H1 (cell line): ENCODE measurements around the gene HS3ST6. TPM values are rescaled to one million over a fixed set of nuclear protein-coding genes. Genes with fewer than 3 reads are reported as not detected.

ENCODE experiments used
- CTCF ChIA-PET: fragments of 300-600 bp; sonication (Branson Sonifier 250); formaldehyde crosslinking; loops from one replicate; lab custom pipeline; 2021; ENCODE audit not compliant: partially characterized antibody; lab: Charles Lee
- POLR2A ChIA-PET: fragments of 300-600 bp; sonication (Branson Sonifier 250); formaldehyde crosslinking; loops from one replicate; lab custom pipeline; 2021; ENCODE audit warnings: inconsistent platforms; ENCODE audit not compliant: partially characterized antibody; lab: Charles Lee
- DNase-seq, 2 experiments: peaks; one replicate each; pipeline versions ENCODE4 v3.0.0 to v3.0.0-alpha.2; 2010 to 2022; ENCODE audit warnings: low spot score in 2 of 2, low read depth in 1 of 2, mixed read lengths in 1 of 2
- FAIRE-seq: peaks from 2 replicates; lab custom pipeline; 2011; peaks lifted over from hg19 to GRCh38; lab: Jason Lieb, UNC
- H2AFZ ChIP-seq: 2 replicates; pipeline ENCODE4 v1.8.1; 2012; ENCODE audit warnings: low read length, inconsistent platforms
- H2AK5ac ChIP-seq: 2 replicates; pipeline ENCODE4 v1.6.1; 2013; ENCODE audit warnings: low read depth, low read length
- H2BK120ac ChIP-seq: replicated peaks from 2 replicates; pipeline ENCODE3; 2013; ENCODE audit warnings: low read depth, low read length, inconsistent platforms
- H2BK12ac ChIP-seq: 2 replicates; pipeline ENCODE4 v1.6.1; 2013; ENCODE audit warnings: low read depth, low read length
- H2BK15ac ChIP-seq: 2 replicates; pipeline ENCODE4 v1.6.1; 2013; ENCODE audit warnings: low read length
- H2BK20ac ChIP-seq: 2 replicates; pipeline ENCODE4 v1.6.1; 2013; ENCODE audit warnings: low read length
- H2BK5ac ChIP-seq: 2 replicates; pipeline ENCODE4 v1.6.1; 2013; ENCODE audit warnings: low read depth, low read length
- H3K14ac ChIP-seq: 2 replicates; pipeline ENCODE4 v1.6.1; 2013; ENCODE audit warnings: inconsistent platforms; ENCODE audit not compliant: insufficient read length
- H3K18ac ChIP-seq: 2 replicates; pipeline ENCODE4 v1.6.1; 2013; ENCODE audit warnings: low read length; ENCODE audit errors: extremely low read depth
- H3K23ac ChIP-seq: 2 replicates; pipeline ENCODE4 v1.6.1; 2013; ENCODE audit warnings: inconsistent platforms; ENCODE audit not compliant: insufficient read length
- H3K23me2 ChIP-seq: 2 replicates; pipeline ENCODE4 v1.6.1; 2013; ENCODE audit warnings: low read depth, low read length
- H3K27ac ChIP-seq: 2 replicates; pipeline ENCODE4 v1.6.1; 2011; ENCODE audit warnings: low read depth, low read length, inconsistent platforms
- H3K27me3 ChIP-seq, 4 experiments: replicated peaks in 1 of 4; 1 replicate in 1 of 4; 2 replicates in 3 of 4; pipeline versions ENCODE4 v1.6.1 to v1.8.1; 2011 to 2013; ENCODE audit warnings: low read length in 3 of 4, mild to moderate bottlenecking in 3 of 4, inconsistent platforms in 2 of 4, mixed read lengths in 2 of 4, moderate library complexity in 1 of 4; ENCODE audit not compliant: control insufficient read depth in 3 of 4, insufficient read depth in 3 of 4; ENCODE audit errors: extremely low read depth in 1 of 4
- H3K36me3 ChIP-seq, 4 experiments: 2 replicates each; pipeline versions ENCODE4 v1.6.1 to v1.8.1; 2011 to 2013; ENCODE audit warnings: mild to moderate bottlenecking in 4 of 4, low read length in 3 of 4, moderate library complexity in 2 of 4, control low read depth in 1 of 4, inconsistent platforms in 1 of 4; ENCODE audit not compliant: insufficient read depth in 4 of 4, control insufficient read depth in 2 of 4
- H3K4ac ChIP-seq: replicated peaks from 2 replicates; pipeline ENCODE3; 2013; ENCODE audit warnings: low read length, low read depth, mixed read lengths, inconsistent platforms; ENCODE audit not compliant: insufficient read length
- H3K4me1 ChIP-seq, 4 experiments: replicated peaks in 1 of 4; 1 replicate in 1 of 4; 2 replicates in 3 of 4; pipeline versions ENCODE4 v1.6.1 to v1.8.1; 2011 to 2013; ENCODE audit warnings: low read length in 3 of 4, inconsistent platforms in 2 of 4, mixed read lengths in 1 of 4; ENCODE audit not compliant: insufficient read depth in 4 of 4, control insufficient read depth in 3 of 4
- H3K4me2 ChIP-seq, 2 experiments: 2 replicates each; pipeline versions ENCODE4 v1.6.1 to v1.8.1; 2011 to 2013; ENCODE audit warnings: low read depth in 2 of 2, low read length in 2 of 2, control low read depth in 1 of 2, inconsistent platforms in 1 of 2, mild to moderate bottlenecking in 1 of 2; ENCODE audit not compliant: insufficient read depth in 1 of 2
- H3K4me3 ChIP-seq, 4 experiments: fragments of 200-600, 300-600 bp in 1 of 4; sonication (generic), shearing (Covaris generic), sonication (Bioruptor Twin) in 1 of 4; 2 replicates each; pipeline versions ENCODE4 v1.5.1 to v1.8.1; 2011 to 2016; ENCODE audit warnings: low read length in 4 of 4, low read depth in 3 of 4, control low read depth in 2 of 4, inconsistent platforms in 2 of 4, mild to moderate bottlenecking in 2 of 4, mixed read lengths in 1 of 4, moderate library complexity in 1 of 4; ENCODE audit not compliant: insufficient read depth in 2 of 4; ENCODE audit errors: extremely low read depth in 1 of 4
- H3K56ac ChIP-seq: replicated peaks from 2 replicates; pipeline ENCODE3; 2013; ENCODE audit warnings: low read depth, mild to moderate bottlenecking, mixed read lengths, low read length, inconsistent platforms; ENCODE audit not compliant: insufficient read length
- H3K79me1 ChIP-seq: 2 replicates; pipeline ENCODE4 v1.6.1; 2013; ENCODE audit warnings: low read depth, low read length, control low read depth
- H3K79me2 ChIP-seq, 2 experiments: 2 replicates each; pipeline versions ENCODE4 v1.6.1 to v1.8.1; 2012 to 2013; ENCODE audit warnings: low read length in 2 of 2, mild to moderate bottlenecking in 2 of 2, inconsistent platforms in 1 of 2; ENCODE audit not compliant: insufficient read depth in 2 of 2, control insufficient read depth in 1 of 2
- H3K9ac ChIP-seq, 4 experiments: replicated peaks in 1 of 4; 1 replicate in 1 of 4; 2 replicates in 3 of 4; pipeline versions ENCODE4 v1.6.1 to v1.8.1; 2011 to 2013; ENCODE audit warnings: low read depth in 3 of 4, low read length in 3 of 4, control low read depth in 2 of 4, mild to moderate bottlenecking in 2 of 4, moderate library complexity in 2 of 4, inconsistent platforms in 1 of 4; ENCODE audit errors: extremely low read depth in 1 of 4
- H3K9me3 ChIP-seq, 2 experiments: 2 replicates each; pipeline versions ENCODE4 v1.6.1 to v1.8.1; 2012 to 2013; ENCODE audit warnings: mild to moderate bottlenecking in 2 of 2, moderate library complexity in 2 of 2, control low read depth in 1 of 2, inconsistent platforms in 1 of 2, low read depth in 1 of 2, low read length in 1 of 2, mixed read lengths in 1 of 2; ENCODE audit not compliant: insufficient read depth in 2 of 2
- H4K20me1 ChIP-seq, 2 experiments: replicated peaks in 1 of 2; 2 replicates each; pipeline versions ENCODE3 to v1.8.1; 2011 to 2013; ENCODE audit warnings: inconsistent platforms in 2 of 2, low read length in 2 of 2, mild to moderate bottlenecking in 1 of 2; ENCODE audit not compliant: insufficient read depth in 2 of 2, control insufficient read depth in 1 of 2
- H4K5ac ChIP-seq: 2 replicates; pipeline ENCODE4 v1.6.1; 2013; ENCODE audit warnings: low read length, low read depth, mixed read lengths, inconsistent platforms; ENCODE audit not compliant: insufficient read length
- H4K8ac ChIP-seq: 2 replicates; pipeline ENCODE4 v1.8.0; 2013; ENCODE audit warnings: mild to moderate bottlenecking, moderate library complexity, low read length, inconsistent platforms; ENCODE audit not compliant: insufficient read depth; ENCODE audit errors: extremely low read depth
- H4K91ac ChIP-seq: replicated peaks from 2 replicates; pipeline ENCODE3; 2013; ENCODE audit warnings: low read length, mixed read lengths, inconsistent platforms; ENCODE audit not compliant: insufficient read length
- CBX5 ChIP-seq: fragments of 300-800, 300-1000 bp; sonication (generic); IDR thresholded peaks from 2 replicates; pipeline ENCODE4 v1.7.1; 2016; ENCODE audit warnings: antibody characterized with exemption, low read length, low read depth
- EP300 ChIP-seq, 2 experiments: IDR thresholded peaks; 1 replicate in 1 of 2; 2 replicates in 1 of 2; pipeline ENCODE4 v1.6.1; 2011 to 2012; ENCODE audit warnings: low read depth in 2 of 2, low read length in 2 of 2, mild to moderate bottlenecking in 2 of 2, borderline replicate concordance in 1 of 2, inconsistent platforms in 1 of 2, moderate library complexity in 1 of 2
- KDM1A ChIP-seq: fragments of 200-600, 300-600 bp; sonication (generic); IDR thresholded peaks from 2 replicates; pipeline ENCODE4 v1.7.1; 2016; ENCODE audit warnings: mild to moderate bottlenecking, low read length, borderline replicate concordance
- POLR2AphosphoS5 ChIP-seq: IDR thresholded peaks from 2 replicates; pipeline ENCODE4 v1.6.1; 2011; ENCODE audit warnings: low read depth, low read length
- RXRA ChIP-seq: IDR thresholded peaks from 2 replicates; pipeline ENCODE4 v1.6.1; 2011; ENCODE audit warnings: low read depth, mild to moderate bottlenecking, low read length, moderate library complexity; ENCODE audit not compliant: insufficient read depth
- SAP30 ChIP-seq: fragments of 300-600 bp; sonication (generic); IDR thresholded peaks from 2 replicates; pipeline ENCODE4 v1.7.1; 2012; ENCODE audit warnings: low read length, moderate library complexity, mild to moderate bottlenecking, inconsistent platforms; ENCODE audit not compliant: insufficient read depth, insufficient replicate concordance
- TAF1 ChIP-seq: IDR thresholded peaks from 2 replicates; pipeline ENCODE4 v1.6.1; 2011; ENCODE audit warnings: mild to moderate bottlenecking, low read depth, low read length
- TBP ChIP-seq: IDR thresholded peaks from 2 replicates; pipeline ENCODE4 v1.6.1; 2011; ENCODE audit warnings: low read depth, low read length, improper control_type of control experiment
- WGBS, 2 experiments: shearing (Covaris generic) in 1 of 2; methylation state at CpG; one replicate each; pipeline versions ENCODE4 v1.1.6 to v1.1.7; 2013 to 2015; ENCODE audit warnings: low lambda C conversion rate in 2 of 2, mixed read lengths in 2 of 2, inconsistent platforms in 1 of 2, low coverage in 1 of 2, missing lambda C conversion rate in 1 of 2; ENCODE audit not compliant: insufficient replicate concordance in 2 of 2, insufficient coverage in 1 of 2, insufficient read length in 1 of 2; ENCODE audit errors: extremely low coverage in 1 of 2, missing lambda C conversion rate in 1 of 2; 5-methylcytosine and 5-hydroxymethylcytosine counted together
- polyA plus RNA-seq, 7 experiments: library from polyadenylated mRNA; depleted of rRNA in 3 of 7; stranded (reverse) in 5 of 7; unstranded in 2 of 7; fragments of >200 nt in 5 of 7; fragments of 200-250 nt in 2 of 7; gene quantifications; 1 replicate in 5 of 7; 2 replicates in 1 of 7; 4 replicates in 1 of 7; pipeline versions ENCODE4 v1.2.1 to v1.2.3, GENCODE V29; 2011 to 2013; ENCODE audit warnings: missing spikeins in 2 of 7, mixed read lengths in 2 of 7
- total RNA-seq: library from RNA; stranded (reverse); fragmentation: NEBNext Ultra II Directional; extraction: Animal tissue kit (Norgen Biotek cat#: 25700); gene quantifications from 2 replicates; pipeline ENCODE4 v1.2.1, GENCODE V29; 2021
- TF ChIP-seq, protein P1 (sequence below): IDR thresholded peaks from 2 replicates; pipeline ENCODE4 v1.6.1; 2012; ENCODE audit warnings: inconsistent platforms

HS3ST6 gene
- total and polyA plus RNA-seq, 2 of the 8 experiments (the other 6 are each of a cell fraction or from before 2014, with no cell fraction given): 0.36 to 0.39 TPM

DNA sequence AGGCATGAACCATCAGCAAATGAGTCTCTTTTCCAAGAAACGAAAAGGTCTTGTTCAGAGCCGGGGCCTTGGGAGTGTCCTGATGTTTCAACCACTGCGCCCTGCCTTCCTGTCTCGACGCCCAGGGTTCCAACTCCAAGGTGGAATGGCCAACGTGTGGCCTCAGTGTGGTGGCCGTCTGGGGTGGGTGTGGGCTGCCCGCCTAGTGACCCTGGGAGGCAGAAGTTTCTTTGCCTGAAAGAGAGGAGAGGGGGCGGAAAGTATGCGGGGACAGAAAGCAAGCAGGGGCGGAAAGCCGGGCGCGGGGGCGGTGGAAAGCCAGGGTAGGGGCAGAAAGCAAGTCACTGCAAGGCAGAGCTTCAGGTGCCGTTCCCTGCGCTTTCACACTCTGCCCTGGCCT, 20.7 kb upstream of the HS3ST6 start:
- Histone ChIP-seq H3K23ac (no peak overlapping the region), H3K4ac (no peak overlapping the region), H2BK5ac (no peak overlapping the region), H3K36me3 (peaks cover 4 to 12% (median 8%) of the 10 kb centered on the region in 4 experiments; a peak in 5 of 8 replicates), H3K18ac (no peak overlapping the region), H3K4me1 (peaks cover 0 to 8% (median 6%) of the 10 kb centered on the region in 4 experiments; a peak in 5 of 7 replicates), H3K79me1 (no peaks in the 10 kb centered on the region), H3K14ac (no peak overlapping the region), H3K79me2 (no peaks in the 10 kb centered on the region), H3K27ac (no peak overlapping the region), H4K20me1 (peaks cover 0 to 4% of the 10 kb centered on the region in 2 experiments), H3K4me3 (no peak overlapping the region), H3K9ac (no peak overlapping the region), H2BK12ac (no peak overlapping the region), H4K8ac (no peak overlapping the region), H2BK20ac (no peak overlapping the region), H2BK120ac (no peak overlapping the region), H3K27me3 (peaks cover 0 to 2% (median 0%) of the 10 kb centered on the region in 4 experiments; a peak in 1 of 7 replicates), H3K23me2 (peaks cover 6% of the 10 kb centered on the region; the same call in 1 of the 2 replicates), H2AK5ac (no peak overlapping the region), H3K4me2 (no peak overlapping the region), H4K91ac (no peak overlapping the region), H4K5ac (no peak overlapping the region), H2AFZ (no peak overlapping the region), H2BK15ac (no peak overlapping the region), H3K56ac (no peak overlapping the region), H3K9me3 (no peaks in the 10 kb centered on the region)
- WGBS, 2 experiments: 86% methylated on average over 17 of the region's 17 CpGs; no CpG with 5 or more reads in 1 of the 2 experiments
- no peak for DNase-seq
- no peak for TF ChIP-seq SAP30
- TF ChIP-seq POLR2AphosphoS5: no peak
- no peak for TF ChIP-seq TBP
- no peak for TF ChIP-seq RXRA
- no peak for TF ChIP-seq CBX5
- no peak for TF ChIP-seq KDM1A
- no peak for TF ChIP-seq TAF1
- TF ChIP-seq, protein P1, sequence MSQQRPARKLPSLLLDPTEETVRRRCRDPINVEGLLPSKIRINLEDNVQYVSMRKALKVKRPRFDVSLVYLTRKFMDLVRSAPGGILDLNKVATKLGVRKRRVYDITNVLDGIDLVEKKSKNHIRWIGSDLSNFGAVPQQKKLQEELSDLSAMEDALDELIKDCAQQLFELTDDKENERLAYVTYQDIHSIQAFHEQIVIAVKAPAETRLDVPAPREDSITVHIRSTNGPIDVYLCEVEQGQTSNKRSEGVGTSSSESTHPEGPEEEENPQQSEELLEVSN: no peak
- TF ChIP-seq EP300 (IDR thresholded peaks at IDR 0.05; ENCODE audit: borderline replicate concordance in 1 of 2, low read depth in 2 of 2, low read length in 2 of 2): no peak
- no peak for FAIRE-seq
- ChIA-PET CTCF (interaction anchor here (0.6 to 6.3 kb wide), 2 partner anchors 15 to 636 kb away, joined by 3 to 62 read pairs; partner anchors contain the start of gene RPL3L), POLR2A (interaction anchor here (11.7 kb wide), 1 partner anchor 21 kb away, joined by 336 read pairs; the partner anchor contains the start of genes NDUFB10, RNF151, RPL3L and RPS2)
